Erythroblast (primary cell): Measurements from ENCODE around the gene TRAF3IP3.

Source experiments
- GATA1 ChIP-seq: IDR thresholded peaks from 2 replicates; pipeline ENCODE4 v1.6.1; 2011; ENCODE audit warnings: low read depth, mild to moderate bottlenecking, control low read depth, low read length, moderate library complexity
- POLR2A ChIP-seq: IDR thresholded peaks from 2 replicates; pipeline ENCODE4 v1.6.1; 2011; ENCODE audit warnings: mild to moderate bottlenecking, low read length

DNA sequence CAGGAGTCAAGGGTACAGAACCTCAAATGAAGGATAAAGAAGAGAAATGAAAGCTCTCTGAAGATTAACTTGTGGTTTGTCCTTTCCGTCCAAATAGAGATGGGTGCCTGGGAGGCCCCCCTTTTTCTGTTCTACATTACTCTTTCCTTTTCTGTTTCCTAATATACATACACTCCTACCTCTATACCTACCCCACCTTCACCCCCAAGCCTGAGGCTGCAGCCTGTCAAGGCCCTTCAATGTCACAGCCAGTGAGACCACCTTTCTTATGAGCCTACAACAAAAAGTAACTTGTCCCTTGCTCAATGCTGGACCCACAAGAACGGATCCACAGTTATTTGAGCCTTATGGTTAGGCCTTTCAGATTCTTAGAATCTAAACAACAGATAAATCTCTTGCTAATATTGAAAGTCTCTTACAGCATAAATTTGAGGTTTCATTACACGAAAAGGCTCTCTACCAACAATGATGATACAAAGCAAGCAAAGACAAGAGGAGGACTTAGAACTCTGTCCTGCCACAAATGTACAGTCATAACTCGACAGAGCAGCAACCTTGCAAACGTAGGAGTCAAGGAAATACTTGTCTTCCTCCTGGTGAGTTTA is 4.1 kb upstream of the TRAF3IP3 start:
- no peak for TF ChIP-seq POLR2A
- TF ChIP-seq GATA1, result no peak
